Sigmoid colon (tissue), 4 donors: ENCODE measurements around the gene SNIP1.

Experiments used
- EP300 ChIP-seq, 4 donors: sonication (generic); formaldehyde crosslinking; IDR thresholded peaks; one replicate each; pipeline ENCODE4 v1.6.1; 2017; ENCODE audit warnings: antibody characterized with exemption in 4 of 4
- POLR2A ChIP-seq, 2 donors: fragments of 450-650 bp; IDR thresholded peaks; one replicate each; pipeline ENCODE4 v1.6.1; 2016; ENCODE audit warnings: antibody characterized with exemption in 2 of 2, mild to moderate bottlenecking in 2 of 2, moderate library complexity in 2 of 2
- POLR2AphosphoS5 ChIP-seq, 4 donors: sonication (generic); formaldehyde crosslinking; IDR thresholded peaks; one replicate each; pipeline ENCODE4 v1.6.1; 2017; ENCODE audit warnings: antibody characterized with exemption in 4 of 4
- TF ChIP-seq, protein P1 (sequence below), 4 experiments: fragments of 450-650 bp in 3 of 4; fragments of 200-600 bp in 1 of 4; IDR thresholded peaks; one replicate each; pipeline ENCODE4 v1.5.1; 2016 to 2019; ENCODE audit warnings: antibody characterized with exemption in 4 of 4, mild to moderate bottlenecking in 3 of 4, moderate library complexity in 2 of 4

DNA sequence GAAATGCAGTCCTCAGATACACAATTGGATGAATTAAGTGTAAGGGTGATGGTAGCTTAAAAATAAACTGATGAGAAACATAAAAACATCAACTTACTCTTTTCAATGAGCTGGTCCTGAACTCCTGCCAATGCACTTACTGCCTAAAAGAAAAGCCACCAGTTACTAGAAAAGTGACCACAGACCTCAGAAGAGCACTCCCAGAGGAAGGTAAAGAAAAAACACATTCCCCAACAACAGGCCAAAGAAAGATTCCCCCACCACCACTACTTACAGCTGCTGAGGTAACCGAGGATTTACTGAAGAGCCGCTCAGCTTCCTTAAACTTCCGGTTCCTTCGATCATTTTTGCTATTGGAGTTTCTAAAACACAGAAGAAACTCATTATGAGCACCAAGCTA is 44.9 kb downstream of the SNIP1 start:
- TF ChIP-seq, protein P1, sequence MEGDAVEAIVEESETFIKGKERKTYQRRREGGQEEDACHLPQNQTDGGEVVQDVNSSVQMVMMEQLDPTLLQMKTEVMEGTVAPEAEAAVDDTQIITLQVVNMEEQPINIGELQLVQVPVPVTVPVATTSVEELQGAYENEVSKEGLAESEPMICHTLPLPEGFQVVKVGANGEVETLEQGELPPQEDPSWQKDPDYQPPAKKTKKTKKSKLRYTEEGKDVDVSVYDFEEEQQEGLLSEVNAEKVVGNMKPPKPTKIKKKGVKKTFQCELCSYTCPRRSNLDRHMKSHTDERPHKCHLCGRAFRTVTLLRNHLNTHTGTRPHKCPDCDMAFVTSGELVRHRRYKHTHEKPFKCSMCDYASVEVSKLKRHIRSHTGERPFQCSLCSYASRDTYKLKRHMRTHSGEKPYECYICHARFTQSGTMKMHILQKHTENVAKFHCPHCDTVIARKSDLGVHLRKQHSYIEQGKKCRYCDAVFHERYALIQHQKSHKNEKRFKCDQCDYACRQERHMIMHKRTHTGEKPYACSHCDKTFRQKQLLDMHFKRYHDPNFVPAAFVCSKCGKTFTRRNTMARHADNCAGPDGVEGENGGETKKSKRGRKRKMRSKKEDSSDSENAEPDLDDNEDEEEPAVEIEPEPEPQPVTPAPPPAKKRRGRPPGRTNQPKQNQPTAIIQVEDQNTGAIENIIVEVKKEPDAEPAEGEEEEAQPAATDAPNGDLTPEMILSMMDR (IDR thresholded peaks at IDR 0.05): no peak
- TF ChIP-seq POLR2A (IDR thresholded peaks at IDR 0.05) (no peak), EP300 (IDR thresholded peaks at IDR 0.05) (no peak), POLR2AphosphoS5 (IDR thresholded peaks at IDR 0.05) (no peak)
